ENCODE results near the gene NINJ1.
"Not testable (repeated sequence)": the region's sequence is repeated elsewhere in the genome, so short reads cannot be mapped to it uniquely, and the experiment has no call there.

The NINJ1 gene

DNA sequence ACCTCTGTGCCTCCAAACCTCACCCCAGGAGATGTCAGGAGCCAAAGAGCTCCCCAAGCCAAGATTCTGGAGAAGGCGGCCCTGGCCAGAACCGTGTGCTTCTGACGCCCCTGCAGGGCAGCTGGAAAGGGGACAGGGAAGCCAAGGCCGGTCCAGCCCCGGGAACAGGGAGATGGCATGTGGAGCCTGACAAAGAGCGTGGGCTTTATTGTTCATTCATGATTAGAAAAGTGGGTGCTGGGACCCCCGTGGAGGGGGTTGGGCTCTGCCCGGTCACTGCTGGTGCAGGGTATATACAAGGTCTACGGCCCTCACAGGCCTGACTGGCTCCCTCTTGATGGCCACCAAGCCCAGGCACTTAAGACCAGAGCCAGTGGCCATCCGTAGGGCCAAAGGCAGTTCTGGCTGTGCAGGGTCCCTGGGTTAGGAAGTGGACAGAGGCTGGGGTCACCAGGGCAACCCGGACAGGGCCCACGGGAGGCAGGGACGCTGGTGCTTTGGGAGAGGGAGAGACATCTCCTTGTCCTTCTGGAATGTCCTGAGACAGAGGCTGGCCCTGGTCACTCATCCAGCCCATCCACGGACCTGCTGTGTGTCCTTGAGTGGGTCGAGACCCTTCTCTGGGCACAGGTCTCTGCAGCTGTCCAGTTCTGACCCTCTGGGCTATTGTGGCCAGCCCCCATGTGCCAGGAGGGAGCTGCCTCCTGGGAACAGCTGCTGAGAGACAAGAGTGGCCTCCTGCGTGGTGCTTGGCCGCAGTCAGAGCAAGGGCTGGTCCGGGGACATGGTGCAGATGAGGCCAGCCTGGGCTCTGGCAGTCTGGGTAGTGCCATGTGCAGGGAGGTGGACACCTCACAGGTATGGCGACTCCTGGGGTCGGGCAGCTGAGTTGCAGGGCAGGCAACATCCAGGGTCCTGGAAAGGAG is 12.5 kb downstream of the NINJ1 start:
- FAIRE-seq (no peak), DNase-seq (ENCODE audit: extremely low spot score, insufficient read length, low read depth) (no peak)

DNA sequence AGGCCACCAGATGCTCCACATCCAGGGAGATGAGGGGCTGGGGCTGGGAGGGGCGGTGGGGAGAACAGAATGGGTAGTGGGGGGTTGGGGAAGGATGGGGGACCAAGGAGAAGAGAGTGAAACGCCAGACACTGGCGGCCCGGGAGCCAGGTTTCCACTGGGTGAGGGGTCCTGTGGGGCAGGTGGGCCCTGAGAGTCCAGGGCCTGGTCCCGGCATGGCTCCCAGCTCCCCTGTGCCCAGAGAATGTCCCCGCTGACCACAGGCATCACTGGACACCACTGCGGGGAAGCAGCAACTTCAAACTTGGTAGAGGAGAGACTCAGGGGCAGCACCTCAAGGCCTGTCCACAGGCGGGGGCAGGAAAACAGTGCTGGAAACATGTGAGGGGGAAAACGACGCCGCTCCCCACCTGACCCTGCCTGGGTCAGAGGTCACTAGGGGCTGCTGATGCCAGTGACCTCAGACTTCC is 13.2 kb downstream of the NINJ1 start:
- FAIRE-seq = no peak
- no peak for DNase-seq (ENCODE audit: extremely low spot score, insufficient read length, low read depth)

DNA sequence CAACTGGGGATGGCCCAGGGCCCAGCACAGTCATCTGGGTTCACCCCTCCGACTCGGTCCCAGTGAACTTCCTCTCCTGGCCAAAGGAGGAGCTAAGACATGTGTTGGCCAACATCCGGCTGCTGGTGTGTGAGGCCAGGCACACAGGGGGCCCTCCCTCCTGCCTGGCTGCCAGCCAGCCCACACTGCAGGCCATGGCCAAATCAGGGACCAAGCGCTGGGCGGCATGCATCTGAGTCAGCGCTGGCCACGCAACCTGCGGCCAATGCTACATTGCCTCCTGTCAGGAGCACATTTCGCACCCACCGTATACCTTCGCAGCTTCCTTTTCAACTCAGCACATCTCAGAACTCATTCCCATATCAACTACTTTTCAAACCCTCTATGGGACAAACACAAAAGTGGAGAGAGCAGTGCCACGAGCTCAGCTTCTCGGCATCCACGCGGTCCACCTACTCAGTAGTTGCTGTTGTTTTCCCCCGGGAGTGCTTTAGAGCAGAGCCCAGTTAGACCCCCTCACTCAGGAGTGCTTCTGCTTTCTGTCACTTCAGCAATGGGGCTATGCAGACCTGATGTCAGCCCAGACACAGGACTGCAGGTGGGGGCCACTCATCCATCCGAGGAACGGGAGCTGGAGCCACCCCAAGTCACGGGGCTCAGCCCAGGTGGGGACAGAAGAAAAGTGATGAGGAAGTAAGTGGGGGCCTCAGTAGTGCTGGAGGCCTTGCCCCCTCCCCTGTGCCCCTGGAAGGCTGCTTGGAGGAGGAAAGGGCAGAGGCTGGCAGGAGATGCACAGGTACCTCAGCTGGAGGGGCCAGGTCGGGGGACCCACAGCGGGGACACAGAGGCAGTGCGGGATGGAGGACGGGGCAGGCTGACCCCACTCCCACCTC is 13.9 kb downstream of the NINJ1 start:
- DNase-seq (ENCODE audit: extremely low spot score, insufficient read length, low read depth) (peak; percentile 66), FAIRE-seq (peak; percentile 96)

- DNase-seq (ENCODE audit: extremely low spot score, insufficient read length, low read depth) (no peak), FAIRE-seq (no peak)
These were observed 14.4 kb downstream of the NINJ1 start for GRCh38 chr9:93119703-93119952.

DNA sequence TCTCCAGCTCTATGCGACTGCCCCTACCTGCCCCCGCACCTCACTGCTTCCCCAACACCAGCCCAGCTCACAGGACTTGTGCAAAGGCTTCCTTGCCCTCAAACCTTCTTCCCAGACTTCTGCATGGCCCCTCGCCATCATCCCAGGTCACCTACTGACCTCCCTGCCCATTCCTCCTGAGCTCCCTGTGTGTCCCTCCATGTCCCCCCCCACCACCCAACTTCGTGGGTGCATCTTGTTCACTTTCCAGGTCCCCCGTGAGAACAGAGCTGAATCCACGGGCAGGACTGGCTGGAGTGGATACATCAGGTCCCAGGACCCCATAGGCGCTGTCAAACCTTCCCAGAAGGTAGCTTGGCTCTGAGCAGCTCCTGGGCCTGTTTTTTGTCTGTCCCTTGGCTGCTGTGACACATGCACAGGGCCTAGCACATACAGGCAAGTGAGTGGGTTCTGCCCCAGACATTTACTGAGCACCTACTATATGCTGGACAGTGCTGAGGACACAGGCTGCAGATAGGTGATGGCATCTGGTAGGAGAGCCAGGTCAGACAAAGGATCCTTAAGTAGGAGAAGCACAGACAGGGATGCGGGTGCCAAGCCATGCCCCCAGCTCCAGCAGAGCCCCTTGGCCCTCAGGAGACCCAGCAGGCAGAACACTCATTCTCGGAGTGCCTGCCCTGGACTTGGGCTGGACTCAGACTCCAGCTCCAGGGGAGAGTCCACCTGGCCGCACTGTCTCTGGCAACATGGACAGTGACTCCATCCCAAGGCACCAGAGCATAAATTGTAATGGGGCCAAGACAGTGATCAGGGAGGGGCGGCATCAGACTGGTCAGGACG is 15.0 kb downstream of the NINJ1 start:
- no peak for FAIRE-seq
- DNase-seq (ENCODE audit: extremely low spot score, insufficient read length, low read depth) = no peak

GRCh38 chr9:93117924-93118862 is 15.9 kb downstream of the NINJ1 start:
- DNase-seq (ENCODE audit: extremely low spot score, insufficient read length, low read depth) = no peak
- no peak for FAIRE-seq

DNA sequence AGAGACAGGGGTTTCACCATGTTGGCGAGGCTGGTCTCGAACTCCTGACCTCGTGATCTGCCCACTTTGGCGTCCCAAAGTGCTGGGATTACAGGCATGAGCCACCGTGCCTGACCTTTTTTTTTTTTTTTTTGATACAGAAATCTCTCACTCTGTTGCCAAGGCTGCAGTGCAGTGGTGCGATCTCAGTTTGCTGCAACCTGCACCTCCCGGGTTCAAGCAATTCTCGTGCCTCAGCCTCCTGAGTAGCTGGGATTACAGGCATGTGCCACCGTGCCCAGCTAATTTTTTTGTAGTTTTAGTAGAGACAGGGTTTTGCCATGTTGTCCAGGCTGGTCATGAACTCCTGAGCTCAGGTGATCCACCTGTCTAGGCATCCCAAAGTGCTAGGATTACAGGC is 16.5 kb downstream of the NINJ1 start:
- FAIRE-seq; DNase-seq (ENCODE audit: extremely low spot score, insufficient read length, low read depth): not testable (repeated sequence)

DNA sequence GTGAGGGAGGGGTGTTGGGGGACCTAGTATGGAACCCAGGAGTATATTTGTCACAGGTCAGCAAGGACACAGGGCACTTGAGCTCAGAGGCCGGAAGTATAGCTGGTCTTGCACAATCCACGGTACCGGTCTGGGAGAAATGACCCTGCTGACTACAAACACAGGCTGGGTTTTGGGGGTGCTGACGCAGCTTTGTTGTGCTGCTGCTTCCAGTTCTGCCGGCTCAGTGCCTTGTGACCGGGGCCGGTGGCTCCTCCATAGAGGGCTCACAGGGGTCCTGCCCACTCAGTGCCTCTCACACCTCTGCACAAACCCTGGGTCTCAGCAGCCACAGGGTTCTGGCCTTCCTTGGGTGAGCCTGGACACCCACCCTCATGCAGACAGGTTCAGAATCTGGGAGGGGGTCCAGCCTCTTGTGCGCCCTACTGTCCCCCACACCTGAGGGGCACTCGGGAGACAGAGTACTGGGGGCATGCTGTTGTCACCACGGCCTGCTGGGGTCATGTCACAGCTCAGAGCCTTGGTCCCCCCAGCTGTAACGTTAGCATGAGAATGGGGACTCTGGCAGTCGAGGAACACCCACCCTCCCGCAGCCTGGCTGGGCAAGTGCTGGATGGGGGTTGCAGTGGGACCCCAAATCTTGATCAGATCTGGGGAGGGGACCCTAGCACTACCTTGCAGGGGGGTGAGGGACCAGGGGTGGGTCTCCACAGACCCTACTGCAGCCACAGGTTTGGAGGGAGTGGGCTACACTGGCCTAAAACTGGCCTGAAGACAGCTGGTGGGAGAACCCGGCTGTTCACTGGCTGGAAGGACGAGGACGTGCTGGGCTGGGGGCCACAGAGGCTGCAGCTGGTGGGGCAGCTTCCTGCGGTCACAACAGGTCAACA is 17.7 kb downstream of the NINJ1 start:
- DNase-seq (ENCODE audit: extremely low spot score, insufficient read length, low read depth) = no peak
- no peak for FAIRE-seq

- DNase-seq (ENCODE audit: extremely low spot score, insufficient read length, low read depth) = no peak
- no peak for FAIRE-seq
These were observed 18.5 kb downstream of the NINJ1 start for GRCh38 chr9:93115486-93116071.

DNA sequence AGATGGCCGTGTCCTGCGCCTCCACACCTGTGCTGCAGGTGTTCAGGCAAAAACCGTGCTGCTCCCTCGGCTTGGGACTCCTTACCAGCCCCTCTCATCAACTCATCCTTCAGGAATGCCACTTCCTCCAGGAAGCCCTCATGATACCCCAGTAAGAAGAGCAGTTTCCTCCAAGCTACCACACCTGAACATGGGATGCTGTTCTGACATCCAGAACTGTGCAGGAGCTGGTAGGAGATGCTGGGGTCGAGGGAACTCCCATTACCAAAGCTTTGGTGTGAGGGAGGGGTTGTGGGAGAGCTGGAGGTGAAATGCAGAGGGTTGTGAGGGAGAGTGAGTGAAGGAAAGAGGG is 19.1 kb downstream of the NINJ1 start:
- DNase-seq (ENCODE audit: extremely low spot score, insufficient read length, low read depth) (no peak), FAIRE-seq (no peak)

DNA sequence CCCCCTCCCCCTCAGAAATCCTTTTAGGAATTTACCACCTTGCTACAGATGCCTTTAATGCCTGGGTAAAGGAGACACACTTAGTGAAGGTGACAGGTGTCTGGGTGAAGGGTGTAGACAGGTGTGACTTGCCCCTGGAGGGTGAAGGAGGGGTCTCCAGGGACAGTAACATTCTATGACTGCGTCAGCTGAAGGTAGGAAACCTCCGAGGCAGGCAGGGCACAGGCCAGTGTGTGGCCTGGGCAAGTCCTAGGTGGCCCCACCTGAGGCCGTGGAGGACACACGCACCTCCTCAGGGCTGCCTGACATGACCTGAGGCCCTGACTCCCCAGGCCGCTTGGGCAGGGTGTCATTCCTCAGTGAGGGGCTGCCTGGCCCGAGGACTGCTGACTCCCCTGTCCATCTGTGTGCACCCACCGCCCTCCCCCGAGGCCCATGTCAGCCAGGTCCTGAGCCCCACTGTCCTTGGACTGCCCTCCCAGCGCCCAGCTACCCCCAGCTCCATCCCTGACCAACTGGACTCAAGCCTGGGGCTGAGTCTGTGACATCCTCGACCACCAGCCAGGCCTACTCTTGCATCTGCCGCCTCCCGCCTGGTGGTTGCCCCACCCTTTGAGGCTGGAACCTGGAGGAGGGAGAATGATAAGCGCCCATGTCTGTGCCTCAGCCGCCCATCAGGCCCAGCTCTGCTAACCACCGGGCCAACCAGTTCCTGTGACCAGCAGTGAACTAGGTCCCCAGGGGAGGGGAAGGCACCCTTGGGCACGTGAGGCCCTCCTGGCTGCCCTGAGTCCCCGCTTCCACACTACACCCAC is 19.7 kb downstream of the NINJ1 start:
- FAIRE-seq = no peak
- no peak for DNase-seq (ENCODE audit: extremely low spot score, insufficient read length, low read depth)

DNA sequence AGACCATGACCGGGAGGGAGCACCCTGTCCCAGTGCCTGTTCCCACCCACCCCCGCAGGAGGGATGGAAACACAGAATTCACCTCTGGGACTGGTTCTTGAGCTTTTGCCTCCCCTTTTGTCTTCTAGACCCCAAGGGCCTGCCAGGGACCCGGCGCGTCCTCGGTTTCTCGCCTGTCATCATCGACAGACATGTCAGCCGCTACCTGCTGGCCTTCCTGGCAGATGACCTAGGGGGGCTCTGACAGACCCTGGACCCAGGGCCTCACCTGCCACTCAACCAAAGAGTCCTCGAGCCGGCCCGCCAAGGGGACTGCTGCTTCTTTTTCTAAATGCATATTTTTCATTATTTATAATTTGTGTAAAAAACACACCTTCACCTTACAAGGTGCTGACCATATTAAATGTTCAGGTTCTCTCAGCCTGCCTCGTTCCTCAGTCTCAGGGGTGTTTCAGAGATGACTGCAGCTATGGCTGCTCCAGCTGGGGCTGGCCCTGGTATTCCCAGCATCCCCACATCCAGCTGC is 21.1 kb downstream of the NINJ1 start:
- FAIRE-seq (no peak), DNase-seq (ENCODE audit: extremely low spot score, insufficient read length, low read depth) (no peak)

DNA sequence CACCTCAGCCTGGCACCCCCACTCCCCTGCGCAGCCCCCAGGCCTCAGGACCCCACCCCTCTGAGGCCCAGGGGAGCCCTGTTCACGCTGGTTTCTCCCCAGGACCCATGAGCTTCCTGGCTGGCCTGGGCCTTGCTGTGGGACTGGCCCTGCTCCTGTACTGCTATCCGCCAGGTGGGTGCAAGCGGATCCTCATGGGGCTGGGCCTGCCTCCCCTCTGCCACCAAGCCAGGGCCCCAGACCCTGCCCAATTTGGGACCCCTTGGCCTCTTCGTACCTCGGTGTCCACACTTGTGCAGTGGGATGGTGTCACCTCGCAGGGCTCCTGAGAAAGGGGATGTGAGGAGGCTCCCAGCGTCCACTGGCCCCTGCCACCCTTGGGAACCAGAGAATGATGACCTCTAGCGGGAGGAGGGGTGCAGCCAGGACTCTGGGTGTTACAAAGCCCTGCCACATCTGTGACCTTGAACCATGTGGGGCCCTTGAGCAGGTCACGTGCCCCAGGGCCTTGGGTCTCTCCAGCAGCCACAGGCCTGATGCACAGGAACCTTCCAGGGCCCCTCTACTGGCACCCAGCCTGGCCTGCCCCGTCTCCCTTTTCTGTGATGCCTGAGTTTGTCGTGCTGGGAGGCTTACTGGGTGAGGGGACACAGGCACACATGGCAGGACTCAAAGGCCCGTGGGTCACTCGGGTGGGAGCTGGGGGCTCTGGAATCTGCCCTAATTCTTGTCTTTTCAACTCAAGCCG is 21.8 kb downstream of the NINJ1 start:
- no peak for DNase-seq (ENCODE audit: extremely low spot score, insufficient read length, low read depth)
- FAIRE-seq = no peak

GRCh38 chr9:93111371-93112115 is 22.5 kb downstream of the NINJ1 start:
- no peak for DNase-seq (ENCODE audit: extremely low spot score, insufficient read length, low read depth)
- FAIRE-seq = no peak

DNA sequence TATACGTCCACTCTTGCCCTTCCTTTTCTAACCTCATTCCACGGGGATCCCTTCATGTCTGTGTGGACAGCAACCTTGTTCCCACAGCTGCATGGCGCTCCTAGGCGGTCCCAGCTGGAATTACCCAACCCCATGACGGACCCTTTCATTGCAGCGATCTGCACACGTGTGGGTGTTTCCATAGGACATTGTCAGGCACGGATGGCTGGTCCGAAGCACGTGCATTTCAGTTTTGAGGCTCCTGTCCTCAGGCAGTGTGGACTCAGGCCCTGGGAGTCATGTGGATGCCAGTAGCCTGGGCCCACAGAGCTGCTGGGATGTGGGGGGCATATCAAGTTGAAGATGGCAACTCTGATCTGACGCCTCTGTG is 23.1 kb downstream of the NINJ1 start:
- FAIRE-seq = no peak
- no peak for DNase-seq (ENCODE audit: extremely low spot score, insufficient read length, low read depth)

Measured in GM18507 (cell line).